ENCODE data around the gene MCUB. TPM values are rescaled to one million over a fixed set of nuclear protein-coding genes. Genes with fewer than 3 reads are reported as not detected.

Gene MCUB
- total RNA-seq, 2 donors from 2014 or later, result 1.00 to 5.2 TPM

GRCh38 chr4:109611045-109611646 is 51.1 kb downstream of the MCUB start:
- peaks cover 10% of the 10 kb centered on the region for H3K9me3 Mint-ChIP-seq
- peaks cover 8% of the 10 kb centered on the region for H3K27me3 Mint-ChIP-seq (ENCODE audit: insufficient read depth)
- H3K9me3 ChIP-seq (ENCODE audit: control insufficient read depth, low read length), result peaks cover 6% of the 10 kb centered on the region
- peaks cover 2% of the 10 kb centered on the region for H3K4me1 Mint-ChIP-seq
- peaks cover 10% of the 10 kb centered on the region for H3K27me3 ChIP-seq (ENCODE audit: control insufficient read depth, insufficient read depth, low read length, poor library complexity, severe bottlenecking)
- H3K4me1 ChIP-seq (ENCODE audit: control insufficient read depth, insufficient read depth, low read length), result no peaks in the 10 kb centered on the region
- H3K4me3 ChIP-seq (ENCODE audit: low read length), result no peak overlapping the region
- no peak overlapping the region for H3K4me3 Mint-ChIP-seq
- no peak overlapping the region for H3K9ac ChIP-seq (ENCODE audit: extremely low read depth, low read length, poor library complexity, severe bottlenecking)
- no peak overlapping the region for H3K27ac ChIP-seq (ENCODE audit: low read depth, low read length)
- TF ChIP-seq CTCF (conservative IDR thresholded peaks at IDR 0.05), result no peak
- no peaks in the 10 kb centered on the region for H3K36me3 ChIP-seq (ENCODE audit: control insufficient read depth, insufficient read depth, low read length)
- H3K27ac Mint-ChIP-seq, result no peak overlapping the region
- DNase-seq, result no peak
- H3K36me3 Mint-ChIP-seq (ENCODE audit: low read depth), result no peaks in the 10 kb centered on the region

- DNase-seq, result no peak
- peaks cover 10% of the 10 kb centered on the region for H3K9me3 Mint-ChIP-seq
- Histone ChIP-seq H3K9ac (ENCODE audit: extremely low read depth, low read length, poor library complexity, severe bottlenecking) (no peak overlapping the region), H3K4me3 (ENCODE audit: low read length) (no peak overlapping the region), H3K27ac (ENCODE audit: low read depth, low read length) (no peak overlapping the region), H3K36me3 (ENCODE audit: control insufficient read depth, insufficient read depth, low read length) (no peaks in the 10 kb centered on the region), H3K9me3 (ENCODE audit: control insufficient read depth, low read length) (peaks cover 6% of the 10 kb centered on the region), H3K27me3 (ENCODE audit: control insufficient read depth, insufficient read depth, low read length, poor library complexity, severe bottlenecking) (peaks cover 10% of the 10 kb centered on the region), H3K4me1 (ENCODE audit: control insufficient read depth, insufficient read depth, low read length) (no peaks in the 10 kb centered on the region)
- WGBS, 2 experiments (ENCODE audit: insufficient coverage in 1 of 2, insufficient read length in 1 of 2), result 94 to 100% methylated on average over 1 of the region's 1 CpG
- peaks cover 2% of the 10 kb centered on the region for H3K4me1 Mint-ChIP-seq
- no peak for TF ChIP-seq CTCF (conservative IDR thresholded peaks at IDR 0.05)
- peaks cover 8% of the 10 kb centered on the region for H3K27me3 Mint-ChIP-seq (ENCODE audit: insufficient read depth)
- no peak overlapping the region for H3K4me3 Mint-ChIP-seq
- no peaks in the 10 kb centered on the region for H3K36me3 Mint-ChIP-seq (ENCODE audit: low read depth)
- H3K27ac Mint-ChIP-seq, result no peak overlapping the region
Measured at GRCh38 chr4:109614015-109614414, 54.0 kb downstream of the MCUB start.

GRCh38 chr4:109614466-109614865 is 54.4 kb downstream of the MCUB start:
- peaks cover 6% of the 10 kb centered on the region for H3K9me3 ChIP-seq (ENCODE audit: control insufficient read depth, low read length)
- H3K36me3 ChIP-seq (ENCODE audit: control insufficient read depth, insufficient read depth, low read length), result no peaks in the 10 kb centered on the region
- WGBS, 2 experiments (ENCODE audit: insufficient coverage in 1 of 2, insufficient read length in 1 of 2), result 79 to 89% methylated on average over 4 to 5 of the region's 5 CpGs
- H3K4me3 ChIP-seq (ENCODE audit: low read length), result no peak overlapping the region
- H3K4me1 Mint-ChIP-seq, result peaks cover 2% of the 10 kb centered on the region
- no peaks in the 10 kb centered on the region for H3K36me3 Mint-ChIP-seq (ENCODE audit: low read depth)
- no peak overlapping the region for H3K27ac ChIP-seq (ENCODE audit: low read depth, low read length)
- no peak for DNase-seq
- no peak overlapping the region for H3K4me3 Mint-ChIP-seq
- no peak overlapping the region for H3K27ac Mint-ChIP-seq
- peaks cover 10% of the 10 kb centered on the region for H3K9me3 Mint-ChIP-seq
- no peak overlapping the region for H3K9ac ChIP-seq (ENCODE audit: extremely low read depth, low read length, poor library complexity, severe bottlenecking)
- peaks cover 7% of the 10 kb centered on the region for H3K27me3 Mint-ChIP-seq (ENCODE audit: insufficient read depth)
- TF ChIP-seq CTCF (conservative IDR thresholded peaks at IDR 0.05), result no peak
- H3K4me1 ChIP-seq (ENCODE audit: control insufficient read depth, insufficient read depth, low read length), result no peaks in the 10 kb centered on the region
- H3K27me3 ChIP-seq (ENCODE audit: control insufficient read depth, insufficient read depth, low read length, poor library complexity, severe bottlenecking), result peaks cover 10% of the 10 kb centered on the region

Data from endodermal cell (in vitro differentiated cells).